Measurements from ENCODE around the gene SLC27A4. TPM values are rescaled to one million over a fixed set of nuclear protein-coding genes. Genes with fewer than 3 reads are reported as not detected.

Gene SLC27A4
- total and polyA plus RNA-seq, 2 of the 13 experiments (the other 11 are each of a cell fraction or from before 2014, with no cell fraction given), result 10.6 to 18.8 TPM

GRCh38 chr9:128405780-128406171, 65.4 kb downstream of the SLC27A4 start (continued):
- TF ChIP-seq PREB (CRISPR knock-in tag; IDR thresholded peaks at IDR 0.05) (no peak), ZBTB8A (CRISPR knock-in tag; IDR thresholded peaks at IDR 0.05; ENCODE audit: borderline replicate concordance, low read depth) (no peak), ZNF788 (CRISPR knock-in tag; IDR thresholded peaks at IDR 0.05; ENCODE audit: borderline replicate concordance) (no peak), ZNF567 (CRISPR knock-in tag; IDR thresholded peaks at IDR 0.05; ENCODE audit: borderline replicate concordance) (0 out of 2 replicates have a peak, but pooled peaks have one; percentile 11), ZBTB38 (CRISPR knock-in tag; IDR thresholded peaks at IDR 0.05) (no peak), ZNF263 (CRISPR knock-in tag; IDR thresholded peaks at IDR 0.05) (peak; percentile 73), SRSF1 (optimal IDR thresholded peaks at IDR 0.05; ENCODE audit: low read depth, low read length) (peak; percentile 8), ZNF704 (CRISPR knock-in tag; IDR thresholded peaks at IDR 0.05; ENCODE audit: borderline replicate concordance) (no peak), NFE2 (CRISPR knock-in tag; IDR thresholded peaks at IDR 0.05) (no peak), ADNP (CRISPR knock-in tag; IDR thresholded peaks at IDR 0.05) (no peak), ZNF629 (CRISPR knock-in tag; conservative IDR thresholded peaks at IDR 0.05) (no peak), IKZF1 (IDR thresholded peaks at IDR 0.05) (no peak), HNRNPL (IDR thresholded peaks at IDR 0.05; ENCODE audit: low read depth, low read length) (peak; percentile 94), ZNF280D (CRISPR knock-in tag; IDR thresholded peaks at IDR 0.05) (0 out of 2 replicates have a peak, but pooled peaks have one; percentile 7), CSRNP1 (CRISPR knock-in tag; IDR thresholded peaks at IDR 0.05) (no peak), KDM1A (CRISPR knock-in tag; IDR thresholded peaks at IDR 0.05) (no peak), ZNF672 (CRISPR knock-in tag; IDR thresholded peaks at IDR 0.05) (no peak), ZNF572 (CRISPR knock-in tag; IDR thresholded peaks at IDR 0.05) (no peak), NR2F1 (CRISPR knock-in tag; IDR thresholded peaks at IDR 0.05) (no peak), AHR (CRISPR knock-in tag; IDR thresholded peaks at IDR 0.05) (no peak), BORCS8-MEF2B (CRISPR knock-in tag; IDR thresholded peaks at IDR 0.05) (0 out of 2 replicates have a peak, but pooled peaks have one; percentile 1), GLI4 (CRISPR knock-in tag; IDR thresholded peaks at IDR 0.05; ENCODE audit: borderline replicate concordance) (no peak), XRCC5 (optimal IDR thresholded peaks at IDR 0.05; ENCODE audit: low read length) (no peak), REPIN1 (CRISPR knock-in tag; IDR thresholded peaks at IDR 0.05; ENCODE audit: borderline replicate concordance, low read depth) (no peak)
